ENCODE results near the gene SNTB2.
A peak's percentile ranks its signal among the peaks of the same experiment; 100 is the strongest.
"Not testable (repeated sequence)": the region's sequence is repeated elsewhere in the genome, so short reads cannot be mapped to it uniquely, and the experiment has no call there.

Gene SNTB2

DNA sequence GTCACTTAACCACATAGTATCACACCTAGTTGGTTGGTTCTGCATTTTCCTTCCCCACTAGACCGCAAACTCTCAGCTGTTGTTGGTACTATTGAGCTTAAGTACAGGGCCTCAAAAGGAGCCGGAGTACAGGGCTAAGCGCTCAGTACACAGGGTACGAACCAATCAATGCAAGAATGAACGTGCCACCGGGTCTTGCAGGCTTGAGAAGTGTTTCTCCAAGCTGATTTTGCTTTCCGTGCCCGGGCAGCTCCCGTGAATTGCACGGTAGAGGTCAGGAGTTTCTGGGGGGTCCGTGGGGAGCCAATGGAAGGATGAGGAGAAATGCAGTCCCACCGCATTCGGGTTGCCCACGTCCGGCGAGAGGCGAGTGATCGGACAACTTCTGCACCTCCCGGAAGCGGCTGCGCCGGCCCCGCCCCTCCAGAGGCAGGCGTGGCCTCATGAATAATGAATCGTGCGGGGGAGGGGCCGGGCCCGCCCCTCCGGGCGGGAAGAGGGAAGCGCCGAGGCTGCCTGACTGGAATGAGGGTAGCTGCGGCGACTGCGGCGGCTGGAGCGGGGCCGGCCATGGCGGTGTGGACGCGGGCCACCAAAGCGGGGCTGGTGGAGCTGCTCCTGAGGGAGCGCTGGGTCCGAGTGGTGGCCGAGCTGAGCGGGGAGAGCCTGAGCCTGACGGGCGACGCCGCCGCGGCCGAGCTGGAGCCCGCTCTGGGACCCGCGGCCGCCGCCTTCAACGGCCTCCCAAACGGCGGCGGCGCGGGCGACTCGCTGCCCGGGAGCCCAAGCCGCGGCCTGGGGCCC, at the start of gene SNTB2:
Gene SNTB2 (plus strand): TSS at position 523 of the 804 bp plus-strand sequence. CDS start 3 bp downstream, at position 526.
- DNase-seq (ENCODE audit: insufficient read length, low spot score) (peak; percentile 87), FAIRE-seq (no peak)

DNA sequence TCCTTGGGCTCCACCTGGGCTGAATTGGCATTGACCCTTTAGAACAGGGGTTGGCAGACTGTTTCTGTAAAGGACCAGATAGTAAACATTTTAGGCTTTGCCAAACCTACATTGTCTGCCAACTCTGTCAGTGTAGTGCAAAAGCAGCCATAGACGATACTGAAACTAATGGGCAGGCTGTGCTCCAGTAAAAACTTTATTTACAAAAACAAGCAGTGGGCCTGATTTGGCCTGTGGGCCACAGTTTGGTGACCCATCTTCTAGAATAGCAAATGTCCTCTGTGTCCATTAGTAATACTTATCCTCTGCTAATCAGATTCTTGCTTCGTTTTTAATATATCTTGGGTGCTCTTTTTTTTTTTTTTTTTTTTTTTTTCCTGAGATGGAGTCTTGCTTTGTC, 48.4 kb upstream of the SNTB2 start:
- DNase-seq (ENCODE audit: insufficient read length, low spot score) (no peak), FAIRE-seq (no peak)

DNA sequence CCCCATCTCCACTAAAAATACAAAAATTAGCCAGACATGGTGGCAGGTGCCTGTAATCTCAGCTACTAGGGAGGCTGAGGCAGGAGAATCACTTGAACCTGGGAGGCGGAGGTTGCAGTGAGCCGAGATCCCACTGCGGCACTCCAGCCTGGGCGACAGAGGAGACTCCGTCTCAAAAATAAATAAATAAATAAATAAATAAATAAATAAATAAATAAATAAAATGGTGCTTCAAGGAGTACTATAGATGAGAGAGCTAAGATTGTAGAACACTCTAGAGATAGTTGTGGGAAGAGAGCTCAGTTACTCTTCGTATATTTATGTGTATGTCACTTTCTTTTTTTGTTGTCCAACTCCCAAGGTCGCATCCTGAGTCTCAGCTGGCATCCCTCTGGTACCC, 47.5 kb upstream of the SNTB2 start:
- FAIRE-seq; DNase-seq (ENCODE audit: insufficient read length, low spot score): not testable (repeated sequence)

DNA sequence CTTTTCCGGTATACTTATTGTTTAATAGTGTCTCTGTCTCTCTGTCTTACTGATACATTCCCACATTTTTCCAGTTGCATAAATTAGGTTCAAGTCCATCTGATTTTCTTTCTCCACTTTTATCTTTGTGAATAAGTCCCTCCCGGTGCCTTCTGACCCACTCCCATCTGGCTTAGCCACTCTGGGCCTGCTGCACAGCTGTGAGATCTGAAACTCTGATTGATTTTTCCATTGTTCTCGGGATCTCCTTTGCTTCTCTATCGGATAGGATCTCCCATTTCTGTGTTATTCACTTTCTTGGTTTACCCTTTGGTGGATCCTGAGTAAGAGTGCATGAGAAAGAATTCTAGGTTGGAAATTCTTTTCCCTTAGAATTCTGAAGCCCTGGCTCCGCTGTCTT, 46.0 kb upstream of the SNTB2 start:
- FAIRE-seq (no peak), DNase-seq (ENCODE audit: insufficient read length, low spot score) (no peak)

DNA sequence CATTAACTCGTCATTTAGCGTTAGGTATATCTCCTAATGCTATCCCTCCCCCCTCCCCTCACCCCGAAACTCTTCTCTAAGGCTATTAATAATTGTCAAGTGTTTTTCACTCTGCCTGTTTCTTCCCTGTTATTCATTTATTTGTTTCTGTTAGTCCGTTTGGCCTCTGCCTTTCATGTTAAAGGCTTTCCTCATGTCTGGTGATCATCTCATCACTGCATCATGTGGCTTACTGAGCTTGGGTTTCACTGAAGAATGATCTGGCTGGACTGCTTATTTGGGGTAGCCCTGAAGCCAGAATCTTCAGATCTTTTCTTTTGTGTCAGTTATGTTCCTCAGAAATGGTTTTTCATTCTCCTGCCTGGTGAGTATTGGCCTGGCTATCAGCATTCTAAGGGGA, 45.0 kb upstream of the SNTB2 start:
- DNase-seq (ENCODE audit: insufficient read length, low spot score): no peak
- peak; percentile 4 for FAIRE-seq

DNA sequence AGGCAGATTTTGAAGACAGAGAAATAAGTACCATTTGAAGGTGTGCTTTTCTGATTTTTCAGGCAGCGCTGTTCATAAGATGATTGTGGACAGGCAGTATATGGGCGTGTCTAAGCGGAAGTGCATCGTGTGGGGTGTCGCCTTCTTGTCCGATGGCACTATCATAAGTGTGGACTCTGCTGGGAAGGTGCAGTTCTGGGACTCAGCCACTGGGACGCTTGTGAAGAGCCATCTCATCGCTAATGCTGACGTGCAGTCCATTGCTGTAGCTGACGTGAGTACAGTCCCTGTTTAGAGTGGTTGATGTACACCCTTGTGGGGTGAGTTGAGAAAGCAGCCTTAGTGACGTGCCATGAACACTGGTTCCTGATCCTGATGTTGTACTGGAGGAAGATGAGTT, 43.8 kb upstream of the SNTB2 start:
- DNase-seq (ENCODE audit: insufficient read length, low spot score) (no peak), FAIRE-seq (no peak)

DNA sequence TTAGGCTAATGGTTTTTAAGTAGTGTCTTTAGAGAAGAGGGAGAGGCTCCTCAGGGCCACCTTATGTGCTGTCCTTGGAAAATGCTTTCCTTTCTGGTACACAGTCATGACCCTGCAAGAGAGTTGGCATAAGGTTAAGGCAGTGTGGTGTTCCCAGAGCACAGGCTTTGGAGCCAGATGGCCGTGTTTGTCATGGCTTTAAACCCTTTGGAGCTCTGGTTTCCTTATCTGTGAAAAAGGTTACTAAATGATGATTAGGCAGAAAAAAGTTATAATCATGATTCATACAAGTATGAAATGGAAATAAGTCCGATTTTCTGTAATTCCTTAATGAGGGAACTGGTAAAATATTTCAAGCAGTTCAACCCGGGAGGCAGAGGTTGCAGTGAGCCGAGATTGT, 41.3 kb upstream of the SNTB2 start:
- DNase-seq (ENCODE audit: insufficient read length, low spot score): no peak

DNA sequence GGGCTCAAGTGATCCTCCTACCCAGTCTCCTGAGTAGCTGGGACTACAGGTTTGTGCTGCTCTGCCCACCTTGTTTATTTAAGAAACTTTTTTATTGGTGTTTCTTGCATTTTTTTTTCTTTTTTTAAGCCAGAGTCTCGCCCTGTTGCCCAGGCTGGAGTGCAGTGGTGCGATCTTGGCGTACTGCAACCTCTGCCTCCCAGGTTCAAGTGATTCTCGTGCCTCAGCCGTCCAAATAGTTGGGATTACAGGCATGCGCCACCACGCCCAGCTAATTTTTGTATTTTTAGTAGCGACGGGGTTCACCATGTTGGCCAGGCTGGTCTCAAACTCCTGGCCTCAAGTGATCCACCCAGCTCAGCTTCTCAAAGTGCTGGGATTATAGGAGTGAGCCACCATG, 37.3 kb upstream of the SNTB2 start:
- DNase-seq (ENCODE audit: insufficient read length, low spot score); FAIRE-seq: not testable (repeated sequence)

More for the DNA sequence above, 41.3 kb upstream of the SNTB2 start:
- no peak for FAIRE-seq

DNA sequence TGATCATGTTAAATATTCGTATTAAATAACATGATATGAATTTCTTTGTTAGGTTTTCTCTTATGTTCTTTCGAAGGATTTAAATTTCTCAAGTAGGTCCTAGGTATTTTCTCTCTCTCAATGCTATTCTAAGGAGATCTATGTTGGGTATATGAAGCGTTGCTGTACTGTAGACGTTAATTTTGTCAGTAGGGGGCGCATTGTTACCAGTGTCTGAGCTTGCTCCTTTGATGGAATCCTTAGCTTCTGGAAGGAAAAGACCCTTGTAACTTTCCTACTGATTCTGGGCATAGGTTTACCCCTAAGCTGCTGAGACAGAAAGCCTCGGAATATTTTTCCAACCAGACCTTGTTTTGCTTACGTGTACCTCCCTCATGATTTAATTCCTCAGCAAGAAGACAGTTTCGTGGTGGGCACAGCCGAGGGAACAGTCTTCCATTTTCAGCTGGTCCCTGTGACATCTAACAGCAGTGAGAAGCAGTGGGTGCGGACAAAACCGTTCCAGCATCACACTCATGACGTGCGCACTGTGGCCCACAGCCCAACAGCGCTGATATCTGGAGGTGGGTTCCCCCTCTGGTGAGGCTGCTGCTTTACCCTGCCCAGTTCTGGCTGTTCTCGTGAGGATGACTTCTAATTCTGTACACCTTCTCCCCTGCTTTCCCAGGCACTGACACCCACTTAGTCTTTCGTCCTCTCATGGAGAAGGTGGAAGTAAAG, 36.7 kb upstream of the SNTB2 start:
- DNase-seq (ENCODE audit: insufficient read length, low spot score): peak; percentile 34
- peak; percentile 84 for FAIRE-seq

DNA sequence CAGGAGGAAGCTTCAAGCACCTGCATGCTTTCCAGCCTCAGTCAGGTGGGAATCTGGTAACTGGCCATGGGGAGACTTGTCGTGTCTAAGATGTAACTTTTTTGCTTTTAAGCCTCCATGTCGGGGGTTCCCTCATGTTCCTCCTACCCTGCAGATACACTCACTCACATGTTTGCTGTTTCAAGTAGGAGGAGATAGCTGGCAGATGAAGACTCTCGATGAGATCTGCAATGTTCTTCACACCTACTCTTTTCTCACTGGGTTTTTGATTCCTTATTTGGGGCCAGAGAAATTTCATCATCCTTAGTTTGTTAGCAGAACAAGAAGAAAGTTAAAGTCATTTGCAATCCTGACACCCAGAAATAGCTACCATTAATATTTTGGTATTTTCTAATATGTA, 29.8 kb upstream of the SNTB2 start:
- FAIRE-seq: no peak

DNA sequence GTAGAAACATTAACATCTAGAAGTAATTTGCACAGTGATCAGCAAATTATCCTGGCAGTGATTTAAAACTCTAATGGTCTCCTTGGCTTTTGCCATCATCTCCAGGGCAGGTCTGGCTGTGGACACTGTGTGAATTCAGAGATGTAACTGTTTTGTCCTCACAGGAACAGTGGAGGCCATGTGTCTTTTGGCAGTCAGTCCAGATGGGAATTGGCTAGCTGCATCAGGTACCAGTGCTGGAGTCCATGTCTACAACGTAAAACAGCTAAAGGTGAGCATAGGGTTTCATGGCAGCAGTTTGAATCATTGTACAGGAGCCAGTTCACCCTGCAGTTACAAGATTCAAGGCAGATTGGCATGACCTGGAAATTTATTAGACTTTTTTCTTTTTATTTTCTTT, 26.8 kb upstream of the SNTB2 start:
- no peak for DNase-seq (ENCODE audit: insufficient read length, low spot score)
- no peak for FAIRE-seq

More for the DNA sequence above, 29.8 kb upstream of the SNTB2 start:
- no peak for DNase-seq (ENCODE audit: insufficient read length, low spot score)

DNA sequence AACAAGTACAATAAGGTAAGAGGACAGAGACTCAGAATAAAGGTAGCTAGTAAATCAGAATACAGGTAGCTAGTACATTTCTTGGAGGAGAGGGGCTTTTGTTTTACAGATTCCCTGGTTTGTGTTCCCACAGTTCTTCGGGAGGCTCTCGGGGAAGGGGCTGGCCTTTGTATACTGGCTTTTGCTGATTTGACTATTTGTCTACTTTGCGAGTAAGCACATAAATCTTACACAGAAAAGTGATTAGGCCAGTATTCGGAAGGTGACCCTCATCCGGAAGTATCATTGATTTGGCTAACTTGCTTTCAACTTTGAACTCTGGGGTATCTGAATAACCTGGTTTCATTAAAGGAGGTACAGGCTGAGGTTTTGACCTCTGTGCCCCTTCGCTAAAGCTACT, 21.4 kb upstream of the SNTB2 start:
- FAIRE-seq: no peak
- DNase-seq (ENCODE audit: insufficient read length, low spot score): no peak

DNA sequence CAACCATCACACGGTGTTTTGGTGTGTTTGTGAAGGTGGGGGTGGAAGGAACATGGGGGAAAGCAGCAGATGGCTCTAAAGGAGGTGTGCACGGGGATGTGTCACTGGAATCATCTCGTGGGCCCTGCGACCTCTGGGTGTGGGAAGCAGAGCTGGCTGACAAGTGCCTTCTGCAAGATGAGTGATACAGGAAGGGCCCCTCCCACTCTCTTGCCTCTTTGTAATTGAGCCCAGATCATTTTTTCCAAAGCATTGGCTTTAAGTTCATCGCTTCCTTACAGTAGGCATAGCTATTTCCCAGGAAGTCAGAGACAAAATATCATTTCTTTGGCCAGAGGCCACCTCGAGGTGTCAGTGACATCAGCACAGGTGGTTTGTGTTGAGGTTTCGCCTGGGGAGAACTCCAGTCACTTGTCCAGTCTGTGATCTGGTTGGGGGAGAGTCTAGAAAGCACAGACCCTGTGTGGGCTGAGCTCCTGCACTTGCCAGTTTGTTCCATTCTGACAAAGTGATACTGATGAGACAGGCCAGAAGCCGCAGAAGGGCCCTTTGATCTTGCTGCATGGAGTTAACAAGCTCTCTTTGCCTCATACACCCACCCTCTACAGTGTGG, 20.6 kb upstream of the SNTB2 start:
- DNase-seq (ENCODE audit: insufficient read length, low spot score) (no peak), FAIRE-seq (no peak)

DNA sequence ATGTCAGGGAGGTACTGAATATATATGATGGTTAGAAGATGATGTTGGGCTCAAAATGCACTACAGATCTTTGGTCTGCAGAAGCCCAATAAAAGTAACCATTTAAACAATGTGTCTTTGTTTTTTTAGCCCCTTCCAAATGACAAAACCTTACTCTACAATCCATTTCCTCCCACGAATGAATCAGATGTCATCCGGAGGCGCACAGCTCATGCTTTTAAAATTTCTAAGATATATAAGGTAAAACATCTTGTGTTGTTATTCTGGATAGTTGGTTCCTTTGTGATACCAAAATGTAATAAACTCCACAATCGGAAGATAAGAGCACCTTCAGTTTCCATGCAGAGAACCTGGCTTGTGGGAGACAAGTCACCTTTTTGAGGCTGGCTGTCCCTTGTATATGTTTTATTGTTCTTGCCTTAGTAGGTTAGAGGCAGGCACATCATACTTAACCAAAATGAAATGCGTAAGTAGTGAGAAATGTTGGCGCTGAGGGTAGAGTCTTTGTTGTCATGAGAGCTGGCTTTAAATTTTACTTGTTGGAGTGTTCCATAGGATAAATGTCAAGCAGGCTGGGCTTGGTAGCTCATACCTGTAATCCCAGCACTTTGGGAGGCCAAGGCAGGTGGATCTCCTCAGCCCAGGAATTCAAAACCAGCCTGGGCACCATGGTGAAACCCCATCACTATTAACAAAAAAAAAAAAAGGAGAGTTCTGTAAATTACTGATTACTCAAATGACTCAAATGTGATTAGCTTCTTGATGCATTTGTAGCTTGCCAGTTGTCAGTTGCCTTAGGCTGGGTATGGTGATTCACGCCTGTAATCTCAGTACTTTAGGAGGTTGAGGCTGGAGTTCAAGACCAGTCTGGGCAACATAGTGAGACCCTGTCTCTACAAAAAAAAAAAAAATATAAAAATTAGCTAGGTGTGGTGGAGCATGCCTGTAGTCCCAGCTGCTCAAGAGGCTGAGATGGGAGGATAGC, 19.7 kb upstream of the SNTB2 start:
- DNase-seq (ENCODE audit: insufficient read length, low spot score) (no peak), FAIRE-seq (no peak)

DNA sequence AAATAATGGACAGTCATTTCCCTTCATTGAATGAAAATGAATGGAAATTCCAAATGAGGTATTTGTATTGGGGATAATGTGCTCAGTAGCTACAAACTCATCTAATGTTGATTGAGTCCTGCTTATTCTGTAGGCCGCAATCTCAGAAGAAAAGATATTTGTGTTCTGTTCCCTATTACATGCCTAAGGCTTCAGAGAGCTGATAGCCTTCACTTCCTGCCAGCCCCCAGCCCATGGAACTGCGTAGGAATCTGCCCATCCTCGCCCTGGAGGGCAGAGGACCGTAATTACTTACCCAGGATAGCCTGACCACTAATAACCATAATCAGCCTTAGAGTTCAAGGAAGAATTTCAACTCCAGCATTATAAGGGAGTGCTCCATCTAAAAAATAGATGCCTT, 17.9 kb upstream of the SNTB2 start:
- no peak for FAIRE-seq
- DNase-seq (ENCODE audit: insufficient read length, low spot score): no peak

DNA sequence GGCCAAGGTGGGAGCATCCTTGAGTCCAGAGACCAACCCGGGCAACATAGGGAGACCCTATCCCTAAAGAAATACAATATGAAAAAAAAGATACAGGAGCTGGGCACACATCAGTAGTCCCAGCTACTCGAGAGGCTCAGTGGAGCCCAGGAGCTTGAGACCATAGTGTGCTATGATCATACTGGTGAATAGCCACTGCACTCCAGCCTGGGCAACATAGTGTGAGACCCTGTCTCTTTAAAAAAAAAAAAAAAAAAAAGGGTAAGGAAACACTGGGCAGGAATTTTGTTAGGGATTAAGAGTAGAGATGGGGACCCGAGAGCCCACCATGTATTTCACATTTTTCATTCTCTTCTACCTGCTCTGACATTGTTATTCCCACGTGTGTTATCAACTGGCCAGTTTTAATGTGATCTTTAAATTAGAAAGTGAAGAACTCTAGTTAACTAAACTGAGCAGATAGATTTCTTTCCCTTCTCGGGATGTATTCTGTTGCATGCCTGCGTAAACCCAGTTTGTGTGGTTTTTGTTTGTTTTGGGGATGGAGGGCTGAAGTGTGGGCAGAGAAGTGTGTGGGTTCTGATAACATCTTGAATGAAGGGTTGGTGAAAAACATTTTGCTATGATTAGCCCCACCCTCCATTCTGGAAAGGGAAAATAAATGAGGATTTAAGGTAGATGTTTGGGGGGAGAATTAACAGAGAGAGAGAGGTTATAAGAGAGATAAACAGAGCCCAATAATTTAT, 17.2 kb upstream of the SNTB2 start:
- FAIRE-seq: no peak

DNA sequence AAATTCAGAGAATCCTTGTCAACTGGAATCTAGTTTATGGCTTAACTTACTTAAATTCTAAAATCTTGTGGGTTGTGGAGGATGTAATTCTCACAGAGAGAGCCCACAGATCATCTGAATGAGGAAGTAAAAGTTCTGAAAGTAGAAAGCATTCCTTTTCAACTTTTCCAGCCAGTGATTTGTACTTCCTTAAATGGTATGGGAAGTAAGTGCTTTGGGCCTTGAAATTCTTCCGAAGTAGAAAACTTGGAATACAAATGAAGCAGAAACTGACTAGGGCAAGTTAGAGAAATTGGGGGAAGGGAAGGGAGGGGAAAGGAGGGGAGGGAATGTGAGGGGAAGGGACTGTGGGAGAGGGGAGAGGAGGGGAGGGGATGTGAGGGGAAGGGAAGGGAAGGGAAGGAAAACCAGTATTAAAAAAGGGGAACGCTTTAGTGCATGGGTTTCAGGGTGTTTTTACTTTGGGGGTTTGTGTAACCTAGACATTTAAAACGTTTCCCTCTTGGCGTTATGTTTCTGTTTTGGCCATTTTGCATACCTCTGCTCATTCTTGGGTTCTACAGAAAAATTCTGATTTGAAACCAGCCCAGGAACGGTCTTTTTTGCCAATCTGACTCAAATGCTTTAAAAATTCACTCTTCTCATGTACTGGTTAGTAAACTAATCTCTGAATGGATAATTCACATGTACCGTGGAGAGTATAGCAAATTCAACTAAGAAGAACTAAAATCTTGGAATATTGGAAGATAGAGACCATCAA, 15.5 kb upstream of the SNTB2 start:
- no peak for FAIRE-seq
- DNase-seq (ENCODE audit: insufficient read length, low spot score): no peak

More for the DNA sequence above, 17.2 kb upstream of the SNTB2 start:
- DNase-seq (ENCODE audit: insufficient read length, low spot score): no peak

DNA sequence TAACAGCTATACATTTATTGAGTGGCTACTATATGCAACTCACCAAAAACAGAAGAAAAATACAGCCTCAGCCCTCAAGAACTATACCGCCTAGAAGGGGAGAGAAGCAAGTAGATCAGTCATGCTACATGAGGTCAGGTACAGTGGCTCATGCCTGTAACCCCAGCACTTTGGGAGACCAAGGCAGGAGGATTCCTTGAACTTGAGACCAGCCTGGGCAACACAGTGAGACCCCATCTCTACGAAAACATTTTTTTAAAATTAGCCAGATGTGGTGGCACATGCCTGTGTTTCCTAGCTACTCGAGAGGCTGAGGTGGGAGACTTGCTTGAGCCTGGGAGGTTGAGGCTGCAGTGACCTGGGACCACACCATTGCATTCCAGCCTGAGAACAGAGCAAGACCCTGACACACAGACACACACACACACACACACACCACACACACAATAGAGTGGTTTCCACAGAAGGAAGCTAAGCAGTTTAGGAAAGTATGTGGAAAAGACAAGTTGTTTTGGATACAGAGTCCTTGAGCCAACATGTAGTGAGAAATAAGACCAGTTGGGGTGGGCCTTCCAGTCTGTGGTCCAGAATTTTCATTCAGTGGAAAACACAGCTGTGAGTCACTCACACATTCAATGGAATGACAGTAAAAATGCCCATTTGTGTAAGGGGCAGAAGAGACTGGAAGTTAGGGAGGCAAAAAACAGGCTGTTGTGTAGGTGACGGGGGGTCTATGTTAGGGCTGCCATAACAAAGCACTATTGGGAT, 10.7 kb upstream of the SNTB2 start:
- DNase-seq (ENCODE audit: insufficient read length, low spot score): no peak
- FAIRE-seq: no peak

All from GM19239 (cell line).